ENCODE measurements around the gene OMG. TPM values are rescaled to one million over a fixed set of nuclear protein-coding genes. Genes with fewer than 3 reads are reported as not detected.

OMG gene
- polyA plus RNA-seq, 3 donors, result 0.83 to 2.2 TPM; not detected in 1

- no peak overlapping the region for H3K4me2 ChIP-seq (replicated peaks; ENCODE audit: extremely low read depth, low read length, poor library complexity, severe bottlenecking)
- no peaks in the 10 kb centered on the region for H3K9me3 ChIP-seq (replicated peaks in 1 of 2; ENCODE audit: control insufficient read depth in 1 of 2, insufficient read depth in 1 of 2, low read length in 2 of 2)
- no peak for TF ChIP-seq CTCF (IDR thresholded peaks at IDR 0.05)
- Mint-ChIP-seq H3K4me1 (peaks cover 37% of the 10 kb centered on the region), H3K27me3 (ENCODE audit: low read depth in 3 of 3) (no peaks in the 10 kb centered on the region), H3K9me3 (peaks cover 0 to 3% (median 0%) of the 10 kb centered on the region in 7 donors), H3K36me3 (peaks cover 35 to 38% of the 10 kb centered on the region in 2 donors), H3K4me3 (no peak overlapping the region), H3K27ac (no peak overlapping the region)
- H3K36me3 ChIP-seq (replicated peaks in 1 of 2; ENCODE audit: control insufficient read depth in 1 of 2, insufficient read depth in 2 of 2, low read length in 2 of 2), result peaks cover 2 to 20% of the 10 kb centered on the region in 2 donors
- H3K4me1 ChIP-seq (ENCODE audit: control insufficient read depth in 1 of 2, insufficient read depth in 2 of 2, low read length in 2 of 2), result peaks cover 19 to 38% of the 10 kb centered on the region in 2 donors
- no peaks in the 10 kb centered on the region for H3K27me3 ChIP-seq (ENCODE audit: control insufficient read depth in 2 of 2, insufficient read depth in 2 of 2, low read length in 2 of 2)
- H3K4me3 ChIP-seq (replicated peaks in 1 of 3; ENCODE audit: low read depth in 2 of 3, low read length in 3 of 3), result no peak overlapping the region
- 100% methylated on average over 1 of the region's 1 CpG for WGBS (ENCODE audit: insufficient coverage)
- H3K27ac ChIP-seq (ENCODE audit: low read depth in 1 of 2, low read length in 2 of 2), result no peak overlapping the region
- H3K9ac ChIP-seq (ENCODE audit: insufficient read depth, low read length, poor library complexity, severe bottlenecking), result no peak overlapping the region
- no peak overlapping the region for H2AFZ ChIP-seq (ENCODE audit: insufficient read depth, low read depth, low read length, poor library complexity, severe bottlenecking)
- no peak for DNase-seq
- H3K79me2 ChIP-seq (ENCODE audit: insufficient read depth, low read length), result peaks cover 7% of the 10 kb centered on the region
- no peaks in the 10 kb centered on the region for H4K20me1 ChIP-seq (ENCODE audit: insufficient read depth, low read length)
- intact Hi-C loops (cut with micrococcal nuclease), result loop anchor here in 1 of 2 donors (10.0 kb wide), 1 partner anchor 53 kb away; the partner anchor contains the start of gene EVI2A
These were observed 24.8 kb downstream of the OMG start for GRCh38 chr17:31272236-31272635.

DNA sequence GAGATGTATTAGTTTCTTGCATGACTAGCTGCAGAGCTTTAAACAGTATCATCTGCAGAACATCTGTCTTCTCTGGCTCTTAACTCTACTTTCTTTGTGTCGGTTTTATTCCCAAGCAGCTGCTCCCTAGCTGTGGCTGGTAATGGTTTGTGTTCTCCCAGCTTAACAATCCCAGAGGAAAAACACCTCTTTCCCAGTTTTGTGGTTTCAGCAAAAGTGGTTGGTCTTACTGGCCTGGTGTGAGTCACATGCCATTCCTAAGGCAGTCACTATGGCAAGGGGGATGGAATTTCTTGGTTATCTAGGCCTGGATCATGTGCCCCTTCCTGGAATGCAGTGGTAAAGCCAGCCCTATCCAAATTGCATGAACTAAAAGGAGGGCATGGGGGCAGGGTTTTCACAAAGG, 27.5 kb downstream of the OMG start:
- peaks cover 38 to 45% of the 10 kb centered on the region in 2 donors for H3K36me3 Mint-ChIP-seq

More for the DNA sequence above, 27.5 kb downstream of the OMG start:
- Histone ChIP-seq H4K20me1 (ENCODE audit: insufficient read depth, low read length) (no peaks in the 10 kb centered on the region), H3K79me2 (ENCODE audit: insufficient read depth, low read length) (peaks cover 3% of the 10 kb centered on the region), H3K9me3 (replicated peaks in 1 of 2; ENCODE audit: control insufficient read depth in 1 of 2, insufficient read depth in 1 of 2, low read length in 2 of 2) (no peaks in the 10 kb centered on the region), H3K4me3 (replicated peaks in 1 of 3; ENCODE audit: low read depth in 2 of 3, low read length in 3 of 3) (no peak overlapping the region), H3K4me1 (ENCODE audit: control insufficient read depth in 1 of 2, insufficient read depth in 2 of 2, low read length in 2 of 2) (peaks cover 10 to 23% of the 10 kb centered on the region in 2 donors), H3K36me3 (replicated peaks in 1 of 2; ENCODE audit: control insufficient read depth in 1 of 2, insufficient read depth in 2 of 2, low read length in 2 of 2) (peaks cover 6 to 41% of the 10 kb centered on the region in 2 donors), H2AFZ (ENCODE audit: insufficient read depth, low read depth, low read length, poor library complexity, severe bottlenecking) (no peak overlapping the region), H3K9ac (ENCODE audit: insufficient read depth, low read length, poor library complexity, severe bottlenecking) (no peak overlapping the region), H3K27me3 (ENCODE audit: control insufficient read depth in 2 of 2, insufficient read depth in 2 of 2, low read length in 2 of 2) (no peaks in the 10 kb centered on the region), H3K27ac (ENCODE audit: low read depth in 1 of 2, low read length in 2 of 2) (no peak overlapping the region), H3K4me2 (replicated peaks; ENCODE audit: extremely low read depth, low read length, poor library complexity, severe bottlenecking) (no peak overlapping the region)
- TF ChIP-seq CTCF (IDR thresholded peaks at IDR 0.05), result no peak
- Mint-ChIP-seq H3K27me3 (ENCODE audit: low read depth in 3 of 3) (no peaks in the 10 kb centered on the region), H3K27ac (no peak overlapping the region), H3K9me3 (peaks cover 0 to 3% (median 0%) of the 10 kb centered on the region in 7 donors), H3K4me3 (no peak overlapping the region), H3K4me1 (peaks cover 29% of the 10 kb centered on the region)
- intact Hi-C loops (cut with micrococcal nuclease), result no loop called here
- WGBS (ENCODE audit: insufficient coverage), result no CpG with 5 or more reads among the region's 1 CpG
- DNase-seq, result no peak

Data from CD14-positive monocyte (primary cell).